ENCODE measurements around the gene C7orf57. TPM values are rescaled to one million over a fixed set of nuclear protein-coding genes. Genes with fewer than 3 reads are reported as not detected.

Gene C7orf57
- total RNA-seq, 1 donor, result under 0.01 TPM

GRCh38 chr7:48017674-48018073, 17.7 kb upstream of the C7orf57 start:
- Histone ChIP-seq H3K27me3 (ENCODE audit: insufficient read depth, low read length) (peaks cover 10% of the 10 kb centered on the region), H3K36me3 (ENCODE audit: insufficient read depth, low read length) (no peaks in the 10 kb centered on the region), H2AFZ (ENCODE audit: low read length) (no peak overlapping the region), H3K4me1 (ENCODE audit: insufficient read depth, low read length) (no peaks in the 10 kb centered on the region), H4K20me1 (ENCODE audit: insufficient read depth, low read length) (no peaks in the 10 kb centered on the region), H3K79me2 (ENCODE audit: insufficient read depth, low read length) (no peaks in the 10 kb centered on the region), H3K4me2 (ENCODE audit: insufficient read depth, low read length) (no peak overlapping the region), H3K9me3 (ENCODE audit: low read depth, low read length) (no peaks in the 10 kb centered on the region), H3K4me3 (ENCODE audit: insufficient read depth, low read length) (no peak overlapping the region), H3K27ac (ENCODE audit: low read depth, low read length) (no peak overlapping the region)
- DNase-seq (ENCODE audit: insufficient read length, low spot score, missing footprints), result no peak
- no peak for TF ChIP-seq CTCF (IDR thresholded peaks at IDR 0.05; ENCODE audit: extremely low read depth, low read depth, low read length)

- Histone ChIP-seq H3K27ac (ENCODE audit: low read depth, low read length) (no peak overlapping the region), H3K9me3 (ENCODE audit: low read depth, low read length) (no peaks in the 10 kb centered on the region), H3K79me2 (ENCODE audit: insufficient read depth, low read length) (no peaks in the 10 kb centered on the region), H3K36me3 (ENCODE audit: insufficient read depth, low read length) (no peaks in the 10 kb centered on the region), H3K4me1 (ENCODE audit: insufficient read depth, low read length) (no peaks in the 10 kb centered on the region), H4K20me1 (ENCODE audit: insufficient read depth, low read length) (no peaks in the 10 kb centered on the region), H3K4me3 (ENCODE audit: insufficient read depth, low read length) (no peak overlapping the region), H2AFZ (ENCODE audit: low read length) (no peak overlapping the region), H3K4me2 (ENCODE audit: insufficient read depth, low read length) (no peak overlapping the region), H3K27me3 (ENCODE audit: insufficient read depth, low read length) (peaks cover 45% of the 10 kb centered on the region)
- no peak for TF ChIP-seq CTCF (IDR thresholded peaks at IDR 0.05; ENCODE audit: extremely low read depth, low read depth, low read length)
- DNase-seq (ENCODE audit: insufficient read length, low spot score, missing footprints), result no peak
Observed at GRCh38 chr7:48025624-48026023, 9.7 kb upstream of the C7orf57 start.

GRCh38 chr7:48028938-48029337, 6.4 kb upstream of the C7orf57 start, which contains the start of gene SUN3:
Gene SUN3, minus strand, starts transcription at chr7:48029107. Its CDS starts 169 bp downstream, at chr7:48028938.
- no peak within 1 kb of the TSS for H3K4me2 ChIP-seq (ENCODE audit: insufficient read depth, low read length)
- peaks cover 50% of the 10 kb centered on the region for H3K27me3 ChIP-seq (ENCODE audit: insufficient read depth, low read length)
- H3K4me1 ChIP-seq (ENCODE audit: insufficient read depth, low read length), result no peaks in the 10 kb centered on the region
- no peak within 1 kb of the TSS for H3K4me3 ChIP-seq (ENCODE audit: insufficient read depth, low read length)
- H3K9me3 ChIP-seq (ENCODE audit: low read depth, low read length), result no peaks in the 10 kb centered on the region
- H3K27ac ChIP-seq (ENCODE audit: low read depth, low read length), result no peak within 1 kb of the TSS
- H2AFZ ChIP-seq (ENCODE audit: low read length), result no peak within 1 kb of the TSS
- no peaks in the 10 kb centered on the region for H4K20me1 ChIP-seq (ENCODE audit: insufficient read depth, low read length)
- no peak for DNase-seq (ENCODE audit: insufficient read length, low spot score, missing footprints)
- no peak for TF ChIP-seq CTCF (IDR thresholded peaks at IDR 0.05; ENCODE audit: extremely low read depth, low read depth, low read length)
- H3K79me2 ChIP-seq (ENCODE audit: insufficient read depth, low read length), result no peaks in the 10 kb centered on the region
- no peaks in the 10 kb centered on the region for H3K36me3 ChIP-seq (ENCODE audit: insufficient read depth, low read length)

- H3K79me2 ChIP-seq (ENCODE audit: insufficient read depth, low read length), result no peaks in the 10 kb centered on the region
- no peak overlapping the region for H3K4me2 ChIP-seq (ENCODE audit: insufficient read depth, low read length)
- no peak overlapping the region for H2AFZ ChIP-seq (ENCODE audit: low read length)
- H3K27me3 ChIP-seq (ENCODE audit: insufficient read depth, low read length), result peaks cover 55% of the 10 kb centered on the region
- no peak for DNase-seq (ENCODE audit: insufficient read length, low spot score, missing footprints)
- no peak for TF ChIP-seq CTCF (IDR thresholded peaks at IDR 0.05; ENCODE audit: extremely low read depth, low read depth, low read length)
- H4K20me1 ChIP-seq (ENCODE audit: insufficient read depth, low read length), result no peaks in the 10 kb centered on the region
- H3K4me1 ChIP-seq (ENCODE audit: insufficient read depth, low read length), result peaks cover 8% of the 10 kb centered on the region
- no peaks in the 10 kb centered on the region for H3K36me3 ChIP-seq (ENCODE audit: insufficient read depth, low read length)
- H3K4me3 ChIP-seq (ENCODE audit: insufficient read depth, low read length), result no peak overlapping the region
- no peak overlapping the region for H3K27ac ChIP-seq (ENCODE audit: low read depth, low read length)
- no peaks in the 10 kb centered on the region for H3K9me3 ChIP-seq (ENCODE audit: low read depth, low read length)
Observed at GRCh38 chr7:48031111-48031510, 4.2 kb upstream of the C7orf57 start.

All from osteoblast (primary cell).